RKO (cell line): ENCODE measurements around the gene SLC6A8.

Experiments
- DNase-seq: peaks from one replicate; pipeline ENCODE4 v3.0.0-alpha.2; 2016; ENCODE audit warnings: low spot score

The SLC6A8 gene

DNA sequence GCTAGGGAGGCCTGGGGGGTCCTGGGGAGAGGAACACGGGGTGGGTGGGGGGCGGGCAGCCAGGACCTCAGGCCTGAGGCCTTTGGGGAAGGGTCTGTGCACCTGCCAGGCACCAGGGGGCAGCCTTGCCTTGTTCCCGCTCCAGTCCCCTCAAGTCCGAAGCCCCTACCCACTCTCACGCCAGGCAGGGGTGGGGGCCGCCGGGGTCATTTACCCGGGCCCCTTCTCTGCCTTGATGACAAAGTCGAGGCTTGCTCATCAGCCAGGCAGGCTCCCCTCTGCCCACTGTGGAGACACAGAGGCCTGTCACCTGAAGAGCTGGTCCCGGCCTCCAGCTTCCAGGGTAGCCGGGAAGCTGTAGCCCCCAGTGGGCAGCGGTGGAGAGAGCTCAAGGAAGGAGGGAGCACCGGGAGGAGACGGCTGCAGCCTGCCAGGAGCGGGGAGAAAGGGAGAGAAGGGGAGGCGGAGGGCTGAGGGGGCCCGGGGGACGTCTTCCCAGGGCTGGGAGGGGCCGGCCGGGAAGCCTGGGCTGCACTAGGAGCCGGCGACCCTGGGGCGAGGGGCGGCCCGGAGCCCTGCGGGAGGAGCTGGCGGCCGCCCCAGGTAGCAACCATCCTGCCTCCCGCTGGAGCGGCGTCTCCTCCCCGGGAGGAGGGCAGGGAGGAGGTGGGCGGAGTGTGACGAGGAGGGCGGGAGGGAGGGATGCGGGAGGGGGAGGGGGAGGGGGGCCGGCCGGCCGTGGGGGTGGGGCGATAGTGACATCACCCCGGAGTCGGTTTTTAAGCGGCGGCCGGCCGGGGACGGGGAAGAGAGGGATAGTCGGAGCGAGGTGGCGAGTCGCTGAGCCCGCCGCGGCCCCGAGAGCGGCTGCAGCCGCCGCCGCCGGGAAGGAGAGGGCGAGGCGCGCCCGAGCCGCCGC, at the start of gene SLC6A8:
Gene SLC6A8, plus strand, starts transcription at position 806 of the 919 bp plus-strand sequence. CDS start 649 bp downstream, outside the sequence.
- DNase-seq = peak; percentile 65

GRCh38 chrX:153638041-153638371, 49.7 kb upstream of the SLC6A8 start:
- DNase-seq = no peak

DNA sequence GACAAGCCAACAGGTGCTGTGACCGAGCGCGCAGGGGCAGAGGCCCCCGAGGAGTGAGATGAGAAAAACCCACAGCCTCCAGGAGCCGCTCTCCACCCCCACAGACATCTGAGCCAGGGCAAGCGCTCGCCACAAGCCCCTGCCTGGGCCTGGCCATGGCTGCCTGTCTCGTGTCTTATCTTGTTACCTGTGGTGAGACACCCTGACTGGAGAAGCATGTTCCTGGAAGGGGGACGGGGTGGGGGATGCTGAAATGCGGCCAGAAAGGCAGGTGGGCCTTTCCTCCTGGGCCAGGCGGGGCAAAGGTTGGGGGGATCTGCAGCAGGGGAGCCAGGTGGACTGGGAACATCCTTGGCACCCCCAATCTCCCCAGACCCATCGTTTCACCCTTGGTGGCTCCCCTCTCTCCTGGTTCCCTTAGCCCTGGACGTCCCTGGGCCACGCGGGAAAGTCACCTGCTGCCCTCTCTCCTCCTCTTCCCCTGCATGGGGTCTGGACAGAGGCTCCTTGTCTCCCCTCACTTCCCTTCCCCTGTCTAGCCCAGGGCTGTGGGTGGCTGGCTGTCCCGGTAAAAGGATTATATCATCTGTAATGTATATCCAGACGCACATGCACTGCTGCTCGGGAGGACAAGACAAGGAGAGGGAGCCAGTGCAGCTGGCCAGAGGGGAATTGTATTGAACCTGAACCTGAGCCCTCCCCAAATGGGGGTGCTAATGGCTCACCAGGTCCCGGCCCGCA, 49.1 kb upstream of the SLC6A8 start:
- DNase-seq = no peak

DNA sequence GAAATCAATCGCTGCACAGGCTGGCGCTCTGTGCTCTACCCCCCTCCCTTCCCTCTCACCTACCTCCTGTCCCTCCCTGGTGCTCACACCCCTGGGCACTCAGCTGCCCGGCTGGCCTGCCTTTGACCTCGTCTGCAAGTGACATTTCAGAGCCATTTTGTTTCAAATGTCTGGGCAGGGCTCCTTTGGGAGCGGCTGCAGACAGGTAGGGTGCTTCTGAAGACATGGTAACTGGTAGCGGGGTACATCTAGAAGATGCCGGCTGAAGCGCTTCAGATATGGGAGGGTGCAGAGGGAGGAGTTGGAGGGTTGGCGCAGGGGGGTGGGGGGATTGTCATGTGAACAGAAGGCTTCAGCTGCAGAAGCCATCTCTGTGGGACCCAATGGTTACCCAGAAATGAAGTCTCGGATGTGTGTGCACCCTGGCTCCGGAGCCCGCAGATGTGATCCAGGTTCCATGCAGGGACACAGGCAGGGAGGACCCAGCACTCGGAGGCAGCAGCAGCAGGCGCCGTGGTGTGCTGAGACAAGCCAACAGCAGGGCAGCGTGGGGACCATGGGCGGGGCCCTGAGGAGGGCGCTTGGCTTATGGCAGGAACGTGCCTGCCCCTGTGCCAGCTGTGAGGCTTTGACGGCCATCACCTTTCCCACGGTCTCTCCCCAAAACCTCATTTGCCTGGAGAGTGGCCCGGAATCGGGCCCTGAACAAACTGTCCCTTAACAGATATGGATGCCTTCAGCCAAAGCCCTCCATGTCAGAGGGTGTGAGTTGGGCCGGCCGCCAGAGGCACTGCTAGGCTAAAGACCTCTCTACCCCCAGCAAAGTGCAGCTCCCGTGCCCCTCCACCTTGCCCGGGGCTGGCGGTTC, 48.3 kb upstream of the SLC6A8 start:
- DNase-seq = no peak

DNA sequence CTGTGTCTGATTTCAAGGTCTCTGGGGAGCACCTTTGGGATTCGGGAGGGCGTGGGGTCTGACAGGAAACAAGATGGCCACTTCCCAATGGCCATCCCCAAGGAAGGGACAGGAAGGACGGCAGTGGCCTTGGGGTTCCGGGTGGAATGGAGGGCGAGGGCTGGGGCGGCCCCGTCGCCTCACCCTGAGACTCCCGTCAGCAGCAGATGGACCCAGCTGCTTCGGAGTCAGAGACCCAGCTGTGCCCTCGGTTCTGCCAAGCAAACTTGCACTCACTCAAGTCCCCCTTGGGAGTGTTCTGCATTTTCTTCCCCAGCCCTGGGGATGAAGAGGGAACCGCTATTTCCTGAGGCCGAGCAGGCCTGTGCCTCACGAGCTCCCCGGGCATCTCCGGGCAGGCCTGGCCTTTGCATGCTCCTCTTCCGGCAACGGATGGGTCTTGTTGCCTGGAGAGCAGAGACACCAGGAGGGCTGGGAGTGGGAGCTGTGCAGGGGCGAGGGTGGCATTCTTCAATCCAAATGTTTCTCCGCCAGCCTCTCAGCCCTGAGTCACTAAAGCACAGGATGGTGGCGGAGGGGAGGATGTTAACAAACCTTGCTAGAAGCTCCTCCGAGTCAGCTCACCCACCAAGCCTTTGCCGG, 47.6 kb upstream of the SLC6A8 start:
- no peak for DNase-seq

DNA sequence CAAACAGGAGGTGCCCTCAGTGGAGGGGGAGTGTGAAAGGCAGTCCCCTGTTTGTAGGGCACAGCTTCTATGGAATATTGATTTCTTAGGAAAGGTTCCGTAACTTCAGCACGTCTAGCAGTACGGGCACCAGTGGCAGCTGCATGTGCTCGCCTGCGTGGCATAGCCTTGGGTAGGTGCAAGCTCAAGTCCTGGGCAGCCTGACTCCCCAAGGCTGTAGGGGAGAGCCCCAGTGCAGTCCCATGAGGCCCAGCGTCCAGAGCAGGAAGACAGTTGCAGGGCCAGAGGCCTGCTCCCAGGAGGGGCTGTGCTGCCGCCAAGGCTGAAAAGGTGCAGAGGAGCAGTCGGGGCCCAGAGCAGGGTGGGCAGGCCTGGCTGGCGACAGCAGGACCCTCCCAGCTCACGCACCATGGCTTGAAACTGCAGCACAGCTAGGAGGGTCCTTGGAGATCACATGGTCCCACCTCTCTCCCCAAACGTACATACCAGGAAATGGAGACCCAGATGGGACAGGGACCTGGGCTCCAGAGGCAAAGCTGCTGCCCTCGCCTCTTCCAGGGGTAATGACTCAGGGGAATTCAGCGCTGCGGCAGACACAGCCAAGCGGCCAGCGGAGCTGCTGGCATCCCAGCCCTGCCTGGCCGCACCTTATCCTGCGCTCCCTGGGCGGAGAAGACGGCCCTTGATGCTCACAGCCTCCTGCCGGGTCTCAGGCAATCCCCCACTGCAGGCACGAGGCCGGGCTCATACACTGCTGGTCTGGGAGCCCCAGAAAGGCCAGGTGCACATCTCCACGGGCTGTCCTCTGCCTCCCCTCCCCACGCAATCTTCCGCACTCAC, 46.8 kb upstream of the SLC6A8 start:
- no peak for DNase-seq

- no peak for DNase-seq
These were observed 46.1 kb upstream of the SLC6A8 start for GRCh38 chrX:153641627-153642026.

DNA sequence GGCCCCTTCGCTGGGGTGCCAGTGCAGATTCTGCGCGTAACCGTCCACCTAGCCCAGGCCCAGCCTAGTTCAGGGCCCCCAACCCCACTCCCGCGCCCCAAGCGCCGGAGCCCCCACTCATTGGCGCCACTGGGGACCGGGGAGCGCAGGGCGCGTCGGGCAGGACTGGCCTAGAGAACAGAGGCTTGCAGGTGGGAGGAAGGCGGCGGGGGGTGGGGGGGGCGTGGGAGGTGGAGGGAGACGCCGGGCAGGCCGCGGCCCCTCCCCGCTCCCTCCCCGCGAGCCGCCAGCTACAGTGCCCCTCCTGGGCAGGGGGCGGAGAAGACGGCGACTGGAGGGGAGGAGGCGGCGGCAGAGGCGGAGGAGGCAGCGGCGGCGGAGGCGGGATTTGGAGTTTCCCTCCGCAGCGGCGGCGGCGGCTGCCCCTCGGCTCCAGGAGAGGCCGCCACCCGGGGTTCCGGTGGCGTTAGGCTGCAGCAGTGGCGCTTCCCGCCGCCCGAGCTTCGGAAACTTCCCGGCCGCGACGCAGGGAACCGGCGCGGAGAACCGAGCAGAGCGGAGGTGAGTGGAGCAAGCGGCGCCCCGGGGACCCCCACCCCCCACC, 45.6 kb upstream of the SLC6A8 start:
- no peak for DNase-seq

DNA sequence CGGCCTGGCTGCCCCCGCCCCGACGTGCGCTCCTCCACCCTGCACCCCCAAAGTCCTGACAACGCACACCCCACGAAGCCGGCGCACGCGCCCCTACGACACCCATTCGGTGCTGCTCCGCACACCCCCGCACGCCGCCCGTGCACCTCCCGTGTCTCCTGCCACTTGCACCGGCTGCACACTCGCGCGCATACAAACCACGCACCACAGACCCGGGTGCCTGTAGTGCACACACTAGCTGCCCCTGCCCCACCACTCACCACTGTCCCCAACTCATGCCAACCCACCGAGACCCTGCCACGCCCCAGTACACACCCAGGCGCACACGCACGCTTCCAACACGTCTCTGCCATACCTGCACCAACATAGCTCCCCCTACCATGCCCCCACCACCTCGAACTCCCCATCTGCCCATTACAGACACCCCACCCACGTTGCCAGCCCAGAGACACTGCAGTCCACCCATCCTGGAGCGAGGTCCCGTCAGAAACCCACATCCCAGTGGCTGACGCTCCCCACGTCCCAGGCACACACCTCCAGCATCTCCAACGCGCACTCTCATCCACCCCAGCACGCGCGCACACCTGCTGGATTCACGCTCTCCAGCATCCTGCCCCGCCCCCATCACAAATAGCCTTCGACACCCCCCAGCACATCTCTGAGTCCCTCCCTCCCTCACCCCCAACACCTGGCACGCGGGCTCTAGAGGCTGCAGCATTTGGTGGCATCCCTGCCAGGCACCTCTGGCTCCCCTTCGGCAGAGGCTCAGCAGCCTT, 44.9 kb upstream of the SLC6A8 start:
- no peak for DNase-seq

DNA sequence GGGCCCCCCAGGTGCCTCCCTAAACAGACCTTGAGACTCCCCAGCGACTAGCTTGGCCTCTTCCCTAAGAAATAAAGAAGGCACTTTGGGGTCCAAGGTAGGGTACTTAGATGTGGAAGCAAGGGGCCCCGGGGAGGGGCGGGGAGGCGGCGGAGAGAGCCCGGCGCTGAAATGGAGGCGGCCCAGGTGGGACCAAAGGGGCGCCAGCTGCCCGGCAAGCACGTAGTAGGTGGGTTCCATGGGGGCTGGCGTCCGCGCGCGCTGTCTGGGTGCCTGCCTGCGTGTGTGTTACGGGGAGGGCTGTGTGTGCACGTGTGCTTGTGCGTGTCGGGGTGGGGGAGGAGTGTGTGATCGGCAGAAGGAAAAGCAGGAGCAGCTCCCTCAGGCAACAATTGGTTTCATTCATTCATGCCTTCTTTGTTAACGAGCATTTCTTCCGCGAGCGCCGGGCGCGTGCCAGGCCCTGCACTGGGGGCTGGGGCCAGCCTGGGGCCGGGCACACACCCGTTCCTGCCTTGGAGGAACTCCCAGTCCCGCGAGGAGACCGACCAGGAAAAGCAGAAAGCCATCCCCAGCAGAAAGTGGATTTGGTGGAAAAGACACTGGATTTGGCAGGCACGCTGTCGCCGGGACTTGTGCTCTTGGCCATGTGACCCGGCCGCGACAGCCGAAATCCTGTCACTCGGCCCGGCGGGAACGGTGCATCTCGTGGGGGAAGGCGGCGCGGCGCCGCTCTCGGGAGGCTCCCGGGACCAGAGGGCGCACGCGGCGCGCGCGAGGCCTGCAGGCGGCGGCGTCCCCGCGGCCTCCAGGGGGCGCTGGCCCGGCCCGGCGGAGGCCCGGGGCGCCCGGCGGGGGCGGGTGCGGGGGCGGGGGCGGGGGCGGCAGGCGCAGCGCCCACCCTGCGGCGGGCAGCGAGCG, 44.0 kb upstream of the SLC6A8 start:
- DNase-seq = no peak

DNA sequence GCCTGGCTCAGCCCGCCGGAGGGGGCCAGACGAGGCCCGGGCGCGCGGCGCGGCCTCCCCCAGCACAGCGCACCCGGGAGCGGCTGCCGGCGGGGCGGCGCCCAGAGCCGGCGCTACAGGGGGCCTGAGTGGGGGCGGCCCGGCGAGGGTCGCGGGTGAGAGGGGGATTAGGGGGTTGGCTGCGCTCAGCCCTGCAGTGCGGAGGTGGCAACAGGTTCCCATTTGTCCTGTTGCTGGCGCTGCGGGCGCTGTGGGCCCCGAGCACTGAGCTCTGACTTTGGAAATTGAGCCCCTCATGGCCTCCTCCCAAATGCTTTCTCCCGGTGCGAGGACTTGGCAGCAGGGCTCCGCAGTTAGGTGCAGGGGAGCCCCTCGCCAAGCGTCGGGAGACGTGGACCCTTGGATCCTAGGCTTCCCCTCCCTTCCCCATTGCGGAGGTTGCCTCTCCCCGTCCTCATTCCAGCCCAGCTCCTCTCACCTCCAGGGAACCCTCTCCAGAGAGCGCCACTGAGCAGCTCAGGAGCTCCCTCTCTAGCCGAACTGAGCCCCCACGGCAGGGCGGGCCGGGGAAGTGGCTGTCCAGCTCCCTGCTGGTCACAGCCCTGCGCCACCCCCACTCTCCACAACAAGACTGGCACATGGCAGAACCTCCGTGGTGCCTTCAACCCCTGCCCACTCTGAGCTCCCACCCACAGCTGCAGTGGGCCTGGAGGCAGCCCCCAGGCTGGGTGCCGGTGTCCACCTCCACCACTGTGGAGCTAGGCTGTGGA, 43.2 kb upstream of the SLC6A8 start:
- no peak for DNase-seq

DNA sequence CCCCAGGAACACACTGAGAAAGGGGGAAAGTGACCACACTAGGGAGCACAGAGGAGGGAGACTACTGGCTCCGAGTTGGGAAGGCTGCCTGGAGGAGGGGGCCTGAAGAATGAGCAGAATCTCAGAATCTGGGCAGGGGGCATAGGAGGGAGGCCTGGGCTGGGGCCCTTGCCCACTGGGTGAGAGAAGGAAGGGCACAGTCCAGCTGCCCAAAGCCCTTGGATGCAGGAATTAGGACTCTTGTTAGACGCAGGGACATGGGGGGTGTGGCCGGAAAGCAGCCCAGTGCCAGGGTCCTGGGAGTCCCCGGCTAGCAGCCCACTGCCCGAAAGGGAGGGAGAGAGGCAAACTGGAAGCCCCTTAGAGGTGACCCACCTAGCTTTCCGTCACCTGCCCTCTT, 42.6 kb upstream of the SLC6A8 start:
- no peak for DNase-seq

DNA sequence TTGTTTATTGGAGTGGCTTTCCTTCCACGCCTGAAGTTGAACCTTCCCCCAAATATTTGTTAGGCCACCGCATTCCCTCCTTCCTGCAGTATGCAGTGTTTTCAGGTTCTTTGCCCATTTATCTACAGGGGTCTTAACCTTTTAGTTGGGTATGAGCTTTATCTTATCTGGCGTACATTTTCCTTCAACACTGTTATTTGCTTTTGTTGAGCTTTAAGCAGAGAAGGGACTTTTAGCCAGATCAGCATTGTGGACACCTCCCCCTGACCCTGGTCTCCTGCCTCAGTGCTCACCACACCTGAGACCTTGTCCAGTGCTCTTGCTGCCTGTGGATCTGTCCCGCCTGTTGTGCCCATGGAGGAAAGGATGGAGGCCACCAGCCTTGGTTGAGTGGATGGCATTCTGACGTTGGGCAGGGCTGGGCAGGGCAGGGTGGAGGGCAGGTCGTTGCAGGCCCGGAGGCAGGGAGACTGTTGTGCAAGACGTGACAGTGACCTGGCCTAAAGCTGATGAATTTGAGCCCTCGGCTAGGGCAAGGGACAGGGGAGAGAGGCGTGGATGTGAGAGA, 41.7 kb upstream of the SLC6A8 start:
- DNase-seq = no peak

GRCh38 chrX:153646620-153647373, 40.9 kb upstream of the SLC6A8 start, which contains the start of gene DUSP9:
Gene DUSP9, plus strand, starts transcription at chrX:153647203. Its CDS starts 751 bp downstream, at chrX:153647954.
- no peak for DNase-seq

DNA sequence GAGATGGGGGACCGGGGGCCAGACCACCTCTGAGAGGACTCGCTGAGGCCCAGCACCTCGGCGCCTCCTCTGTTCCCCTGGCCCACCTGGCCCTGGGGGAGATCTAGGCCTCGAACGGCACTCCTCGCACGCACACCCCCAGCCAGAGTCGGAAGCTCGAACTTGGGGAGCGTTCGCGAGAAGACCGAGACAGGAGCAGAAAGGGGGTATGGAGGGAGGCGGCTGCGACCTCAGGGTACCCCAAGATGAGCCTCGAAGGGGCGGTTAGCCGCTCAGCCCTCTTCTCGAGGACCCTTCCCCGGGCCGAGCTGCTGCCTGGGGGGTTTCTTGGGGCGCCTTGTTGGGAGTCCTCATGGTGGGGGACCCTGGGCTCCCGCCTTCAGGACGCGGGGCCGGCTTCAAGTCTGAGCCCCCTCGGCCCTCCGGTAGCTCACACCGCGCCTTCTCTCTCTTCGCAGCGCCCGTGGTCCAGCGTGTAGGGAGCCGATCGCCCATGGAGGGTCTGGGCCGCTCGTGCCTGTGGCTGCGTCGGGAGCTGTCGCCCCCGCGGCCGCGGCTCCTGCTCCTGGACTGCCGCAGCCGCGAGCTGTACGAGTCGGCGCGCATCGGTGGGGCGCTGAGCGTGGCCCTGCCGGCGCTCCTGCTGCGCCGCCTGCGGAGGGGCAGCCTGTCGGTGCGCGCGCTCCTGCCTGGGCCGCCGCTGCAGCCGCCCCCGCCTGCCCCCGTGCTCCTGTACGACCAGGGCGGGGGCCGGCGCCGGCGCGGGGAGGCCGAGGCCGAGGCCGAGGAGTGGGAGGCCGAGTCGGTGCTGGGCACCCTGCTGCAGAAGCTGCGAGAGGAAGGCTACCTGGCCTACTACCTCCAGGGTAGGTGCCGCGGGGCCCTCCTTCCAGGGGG, 40.0 kb upstream of the SLC6A8 start:
- DNase-seq = no peak
